Lung microvascular endothelial cell (primary cell): ENCODE measurements around the gene SCGB1C1. TPM values are rescaled to one million over a fixed set of nuclear protein-coding genes. Genes with fewer than 3 reads are reported as not detected.

ENCODE experiments used
- total RNA-seq: library from RNA; depleted of rRNA; stranded (reverse); fragments of >200 nt; gene quantifications from 2 replicates; pipeline ENCODE4 v1.2.1, GENCODE V29; 2014

The SCGB1C1 gene
- total RNA-seq, 1 donor from 2014 or later: not detected

Other genes starting within 250 kb of the SCGB1C1 start
- 8.9 and 11.3 TPM in 2 replicates for gene BET1L, start 14.3 kb downstream of the SCGB1C1 start, total RNA-seq
- gene RIC8A, start 14.6 kb downstream of the SCGB1C1 start, total RNA-seq: 122 and 160 TPM in 2 replicates
- 6.0 and 6.8 TPM in 2 replicates for gene SIRT3, start 43.3 kb downstream of the SCGB1C1 start, total RNA-seq
- gene PSMD13, start 43.9 kb downstream of the SCGB1C1 start, total RNA-seq: 141 and 161 TPM in 2 replicates
- gene NLRP6, start 85.3 kb downstream of the SCGB1C1 start, total RNA-seq: not detected in 2 replicates
- gene PGGHG, start 96.0 kb downstream of the SCGB1C1 start, total RNA-seq: 7.6 and 10.1 TPM in 2 replicates
- gene IFITM5, start 106.4 kb downstream of the SCGB1C1 start, total RNA-seq: not detected in 2 replicates
- gene IFITM2, start 114.7 kb downstream of the SCGB1C1 start, total RNA-seq: 32.1 and 71.9 TPM in 2 replicates
- 0.20 and 0.87 TPM in 2 replicates for gene IFITM1, start 121.0 kb downstream of the SCGB1C1 start, total RNA-seq
- gene IFITM3, start 127.8 kb downstream of the SCGB1C1 start, total RNA-seq: 37.3 and 51.6 TPM in 2 replicates
- gene B4GALNT4, start 176.4 kb downstream of the SCGB1C1 start, total RNA-seq: 0.20 and 0.65 TPM in 2 replicates
- gene PKP3, start 201.1 kb downstream of the SCGB1C1 start, total RNA-seq: 0.22 and 0.40 TPM in 2 replicates
- gene SIGIRR, start 221.9 kb downstream of the SCGB1C1 start, total RNA-seq: 32.9 and 35.7 TPM in 2 replicates
- 0.44 and 0.99 TPM in 2 replicates for gene ANO9, start 248.9 kb downstream of the SCGB1C1 start, total RNA-seq